ENCODE results near the gene SCAMP3. TPM values are rescaled to one million over a fixed set of nuclear protein-coding genes. Genes with fewer than 3 reads are reported as not detected.

The SCAMP3 gene
- total and polyA plus RNA-seq, 10 of the 15 experiments (the other 5 are each of a cell fraction or from before 2014, with no cell fraction given) = 17.2 to 133 (median 87.3) TPM

GRCh38 chr1:155261852-155262673 lies at the start of gene SCAMP3 (continued):
- TF ChIP-seq PKNOX1 (IDR thresholded peaks at IDR 0.05) = peak; percentile 32; the same call in 1 of the 2 replicates
- no peak for TF ChIP-seq EGR1 (IDR thresholded peaks at IDR 0.05; ENCODE audit: borderline replicate concordance in 1 of 2, low read depth in 2 of 2, low read length in 2 of 2)
- TF ChIP-seq, protein P1, sequence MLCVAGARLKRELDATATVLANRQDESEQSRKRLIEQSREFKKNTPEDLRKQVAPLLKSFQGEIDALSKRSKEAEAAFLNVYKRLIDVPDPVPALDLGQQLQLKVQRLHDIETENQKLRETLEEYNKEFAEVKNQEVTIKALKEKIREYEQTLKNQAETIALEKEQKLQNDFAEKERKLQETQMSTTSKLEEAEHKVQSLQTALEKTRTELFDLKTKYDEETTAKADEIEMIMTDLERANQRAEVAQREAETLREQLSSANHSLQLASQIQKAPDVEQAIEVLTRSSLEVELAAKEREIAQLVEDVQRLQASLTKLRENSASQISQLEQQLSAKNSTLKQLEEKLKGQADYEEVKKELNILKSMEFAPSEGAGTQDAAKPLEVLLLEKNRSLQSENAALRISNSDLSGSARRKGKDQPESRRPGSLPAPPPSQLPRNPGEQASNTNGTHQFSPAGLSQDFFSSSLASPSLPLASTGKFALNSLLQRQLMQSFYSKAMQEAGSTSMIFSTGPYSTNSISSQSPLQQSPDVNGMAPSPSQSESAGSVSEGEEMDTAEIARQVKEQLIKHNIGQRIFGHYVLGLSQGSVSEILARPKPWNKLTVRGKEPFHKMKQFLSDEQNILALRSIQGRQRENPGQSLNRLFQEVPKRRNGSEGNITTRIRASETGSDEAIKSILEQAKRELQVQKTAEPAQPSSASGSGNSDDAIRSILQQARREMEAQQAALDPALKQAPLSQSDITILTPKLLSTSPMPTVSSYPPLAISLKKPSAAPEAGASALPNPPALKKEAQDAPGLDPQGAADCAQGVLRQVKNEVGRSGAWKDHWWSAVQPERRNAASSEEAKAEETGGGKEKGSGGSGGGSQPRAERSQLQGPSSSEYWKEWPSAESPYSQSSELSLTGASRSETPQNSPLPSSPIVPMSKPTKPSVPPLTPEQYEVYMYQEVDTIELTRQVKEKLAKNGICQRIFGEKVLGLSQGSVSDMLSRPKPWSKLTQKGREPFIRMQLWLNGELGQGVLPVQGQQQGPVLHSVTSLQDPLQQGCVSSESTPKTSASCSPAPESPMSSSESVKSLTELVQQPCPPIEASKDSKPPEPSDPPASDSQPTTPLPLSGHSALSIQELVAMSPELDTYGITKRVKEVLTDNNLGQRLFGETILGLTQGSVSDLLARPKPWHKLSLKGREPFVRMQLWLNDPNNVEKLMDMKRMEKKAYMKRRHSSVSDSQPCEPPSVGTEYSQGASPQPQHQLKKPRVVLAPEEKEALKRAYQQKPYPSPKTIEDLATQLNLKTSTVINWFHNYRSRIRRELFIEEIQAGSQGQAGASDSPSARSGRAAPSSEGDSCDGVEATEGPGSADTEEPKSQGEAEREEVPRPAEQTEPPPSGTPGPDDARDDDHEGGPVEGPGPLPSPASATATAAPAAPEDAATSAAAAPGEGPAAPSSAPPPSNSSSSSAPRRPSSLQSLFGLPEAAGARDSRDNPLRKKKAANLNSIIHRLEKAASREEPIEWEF (IDR thresholded peaks at IDR 0.05; ENCODE audit: insufficient replicate concordance, low read depth, low read length) = no peak
- TF ChIP-seq TBL1XR1 (IDR thresholded peaks at IDR 0.05; ENCODE audit: low read depth, low read length) = no peak
- TF ChIP-seq, protein P2, sequence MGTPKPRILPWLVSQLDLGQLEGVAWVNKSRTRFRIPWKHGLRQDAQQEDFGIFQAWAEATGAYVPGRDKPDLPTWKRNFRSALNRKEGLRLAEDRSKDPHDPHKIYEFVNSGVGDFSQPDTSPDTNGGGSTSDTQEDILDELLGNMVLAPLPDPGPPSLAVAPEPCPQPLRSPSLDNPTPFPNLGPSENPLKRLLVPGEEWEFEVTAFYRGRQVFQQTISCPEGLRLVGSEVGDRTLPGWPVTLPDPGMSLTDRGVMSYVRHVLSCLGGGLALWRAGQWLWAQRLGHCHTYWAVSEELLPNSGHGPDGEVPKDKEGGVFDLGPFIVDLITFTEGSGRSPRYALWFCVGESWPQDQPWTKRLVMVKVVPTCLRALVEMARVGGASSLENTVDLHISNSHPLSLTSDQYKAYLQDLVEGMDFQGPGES (IDR thresholded peaks at IDR 0.05) = peak; percentile 42; the same call in 1 of the 2 replicates
- TF ChIP-seq YBX1 (IDR thresholded peaks at IDR 0.05) = no peak
- TF ChIP-seq ATF7 (IDR thresholded peaks at IDR 0.05; ENCODE audit: low read depth) = peak; percentile 43; the same call in 1 of the 2 replicates
- TF ChIP-seq, protein P3, sequence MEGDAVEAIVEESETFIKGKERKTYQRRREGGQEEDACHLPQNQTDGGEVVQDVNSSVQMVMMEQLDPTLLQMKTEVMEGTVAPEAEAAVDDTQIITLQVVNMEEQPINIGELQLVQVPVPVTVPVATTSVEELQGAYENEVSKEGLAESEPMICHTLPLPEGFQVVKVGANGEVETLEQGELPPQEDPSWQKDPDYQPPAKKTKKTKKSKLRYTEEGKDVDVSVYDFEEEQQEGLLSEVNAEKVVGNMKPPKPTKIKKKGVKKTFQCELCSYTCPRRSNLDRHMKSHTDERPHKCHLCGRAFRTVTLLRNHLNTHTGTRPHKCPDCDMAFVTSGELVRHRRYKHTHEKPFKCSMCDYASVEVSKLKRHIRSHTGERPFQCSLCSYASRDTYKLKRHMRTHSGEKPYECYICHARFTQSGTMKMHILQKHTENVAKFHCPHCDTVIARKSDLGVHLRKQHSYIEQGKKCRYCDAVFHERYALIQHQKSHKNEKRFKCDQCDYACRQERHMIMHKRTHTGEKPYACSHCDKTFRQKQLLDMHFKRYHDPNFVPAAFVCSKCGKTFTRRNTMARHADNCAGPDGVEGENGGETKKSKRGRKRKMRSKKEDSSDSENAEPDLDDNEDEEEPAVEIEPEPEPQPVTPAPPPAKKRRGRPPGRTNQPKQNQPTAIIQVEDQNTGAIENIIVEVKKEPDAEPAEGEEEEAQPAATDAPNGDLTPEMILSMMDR (IDR thresholded peaks at IDR 0.05 in 2 of 3, conservative IDR thresholded peaks at IDR 0.05 in 1 of 3; ENCODE audit: control insufficient read depth in 2 of 3, extremely low read depth in 1 of 3, insufficient read depth in 1 of 3, low read depth in 3 of 3, low read length in 3 of 3) = no peak
- TF ChIP-seq ZNF622 (IDR thresholded peaks at IDR 0.05) = no peak
- TF ChIP-seq RAD51 (IDR thresholded peaks at IDR 0.05) = peak; percentile 99
- peak; percentile 25 for TF ChIP-seq KLF5 (IDR thresholded peaks at IDR 0.05; ENCODE audit: partially characterized antibody)
- TF ChIP-seq MEF2A (IDR thresholded peaks at IDR 0.05; ENCODE audit: insufficient read depth, low read depth, low read length) = 0 out of 2 replicates have a peak, but pooled peaks have one; percentile 32
- TF ChIP-seq NR2C2 (IDR thresholded peaks at IDR 0.05; ENCODE audit: borderline replicate concordance, control insufficient read depth, insufficient read length, low read depth) = no peak
- TF ChIP-seq BRCA1 (IDR thresholded peaks at IDR 0.05; ENCODE audit: low read depth, low read length) = peak; percentile 71
- no peak for TF ChIP-seq SUPT20H (IDR thresholded peaks at IDR 0.05; ENCODE audit: borderline replicate concordance, control insufficient read depth, low read depth, low read length)
- TF ChIP-seq IKZF2 (IDR thresholded peaks at IDR 0.05) = peak; percentile 36 to 66; a peak in 3 of 4 replicates
- no peak for TF ChIP-seq RCOR1 (conservative IDR thresholded peaks at IDR 0.05; ENCODE audit: low read depth, low read length)
- TF ChIP-seq IRF5 (IDR thresholded peaks at IDR 0.05; ENCODE audit: borderline replicate concordance) = peak; percentile 8; the same call in 1 of the 2 replicates

Data from GM12878 (cell line).